ENCODE results near the gene PNO1.

PNO1 gene

GRCh38 chr2:68193787-68194372, 36.2 kb downstream of the PNO1 start:
- no peak for DNase-seq (ENCODE audit: low spot score)

GRCh38 chr2:68195096-68195495, 37.4 kb downstream of the PNO1 start:
- no peak for DNase-seq (ENCODE audit: low spot score)

DNA sequence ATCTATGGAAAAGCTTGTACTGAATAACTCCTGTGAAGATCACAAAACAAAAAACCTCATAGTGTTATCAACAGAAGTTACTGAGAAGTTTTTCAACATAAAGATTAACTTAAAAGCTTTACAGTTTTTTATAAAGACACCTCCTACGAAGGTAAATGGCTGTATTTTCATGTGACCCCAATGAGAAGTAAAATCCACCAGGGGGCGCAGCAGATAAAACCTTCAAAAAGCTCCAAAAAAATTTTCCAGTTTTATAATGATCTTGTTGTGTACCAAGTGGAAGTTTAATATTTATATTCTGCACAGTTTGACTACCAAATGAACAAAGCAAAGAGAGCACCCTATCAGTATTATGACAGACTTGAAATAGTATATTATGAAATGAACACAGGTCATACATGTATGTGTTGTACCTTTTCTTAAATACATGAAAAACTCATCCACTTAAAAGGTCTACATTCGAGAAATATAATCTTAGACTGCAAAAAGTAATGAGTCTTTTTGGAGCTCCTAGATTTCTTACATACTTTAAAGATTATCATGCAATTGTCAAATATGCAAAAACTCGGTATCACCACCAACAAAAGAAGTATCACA, 38.5 kb downstream of the PNO1 start:
- DNase-seq (ENCODE audit: low spot score): peak; percentile 41

DNA sequence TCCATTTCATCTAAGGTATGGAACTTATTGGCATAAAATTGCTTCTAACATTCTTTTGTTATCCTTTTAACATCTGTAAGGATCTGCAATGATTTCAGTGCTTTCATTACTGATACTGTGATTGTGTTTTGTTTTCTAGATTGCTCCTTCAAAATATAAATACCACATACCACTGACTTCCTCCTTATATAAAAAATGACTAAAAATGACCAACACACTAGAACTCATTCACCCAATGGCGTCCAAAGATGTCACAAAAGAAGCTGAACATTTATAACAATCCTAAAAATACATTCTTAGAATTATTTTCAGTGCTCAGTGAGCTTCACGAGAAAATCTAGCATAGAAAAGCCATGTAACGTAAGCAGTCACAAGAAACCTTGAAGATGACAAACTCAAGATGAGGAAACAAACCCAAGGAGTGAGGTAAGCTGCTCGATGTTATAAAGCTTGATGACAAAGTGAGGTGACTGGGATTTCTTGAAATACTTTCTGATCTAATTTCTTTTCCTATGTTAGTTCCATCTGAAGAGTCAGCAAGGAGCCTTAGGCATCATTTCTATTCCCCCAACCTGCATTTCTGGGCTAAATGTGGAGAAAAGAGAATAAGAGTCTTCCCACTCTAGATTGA, 42.6 kb downstream of the PNO1 start:
- DNase-seq (ENCODE audit: low spot score): no peak

- no peak for DNase-seq (ENCODE audit: low spot score)
Measured at GRCh38 chr2:68203587-68203986, 45.9 kb downstream of the PNO1 start.

GRCh38 chr2:68206793-68207192, 49.1 kb downstream of the PNO1 start:
- no peak for DNase-seq (ENCODE audit: low spot score)

DNA sequence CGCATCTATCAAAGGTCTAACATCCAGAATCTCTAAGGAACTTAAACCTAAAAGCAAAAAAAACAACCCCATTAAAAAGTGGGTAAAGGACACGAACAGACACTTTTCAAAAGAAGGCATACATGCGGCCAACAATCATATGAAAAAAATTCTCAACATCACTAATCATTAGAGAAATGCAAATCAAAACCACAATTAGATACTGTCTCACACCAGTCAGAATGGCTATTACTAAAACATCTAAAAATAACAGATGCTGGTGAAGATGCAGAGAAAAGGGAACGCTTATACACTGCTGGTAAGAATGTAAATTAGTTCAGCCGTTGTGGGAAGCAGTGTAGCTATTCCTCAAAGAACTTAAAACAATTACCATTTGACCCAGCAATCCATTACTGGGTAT, 56.7 kb downstream of the PNO1 start:
- DNase-seq (ENCODE audit: low spot score): no peak

DNA sequence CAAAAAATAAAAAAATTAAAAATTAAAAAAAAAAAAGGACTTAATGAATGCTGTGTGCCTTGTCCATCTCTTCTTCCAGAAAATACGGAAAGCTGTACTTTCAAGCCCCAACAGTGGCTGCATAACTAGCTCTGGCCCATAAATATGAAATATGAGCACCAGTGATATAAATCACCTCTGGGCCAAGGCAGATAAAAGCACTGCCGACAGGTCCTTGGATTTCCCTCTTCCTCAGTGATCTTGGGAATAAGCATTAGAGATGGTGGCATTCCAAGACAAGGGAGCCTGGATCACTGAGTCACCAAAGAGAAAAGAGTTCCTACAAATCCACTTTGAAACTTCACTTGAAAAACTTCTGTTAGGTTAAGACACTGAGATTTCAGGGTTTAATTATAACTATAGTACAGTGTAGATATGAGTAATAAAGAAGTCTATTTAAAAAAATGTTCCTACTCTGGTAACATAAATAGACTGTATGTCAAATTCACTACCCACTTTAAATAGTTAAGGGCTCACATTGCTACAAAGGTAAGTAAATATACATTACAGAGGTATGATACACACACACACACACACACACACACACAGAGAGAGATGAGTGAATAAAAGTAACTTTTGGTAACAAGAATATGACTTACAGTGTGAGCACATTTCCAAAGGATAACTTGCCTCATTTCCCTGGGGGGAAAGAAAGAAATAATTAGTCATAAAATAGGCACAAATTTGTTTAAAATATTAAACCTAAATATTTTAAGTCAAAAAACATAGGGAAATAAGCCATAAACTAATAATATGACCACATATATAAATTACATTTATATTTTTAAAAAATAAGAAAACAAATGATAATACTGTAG, 59.0 kb downstream of the PNO1 start:
- peak; percentile 60 for DNase-seq (ENCODE audit: low spot score)

GRCh38 chr2:68217729-68218128, 60.0 kb downstream of the PNO1 start:
- DNase-seq (ENCODE audit: low spot score): no peak

DNA sequence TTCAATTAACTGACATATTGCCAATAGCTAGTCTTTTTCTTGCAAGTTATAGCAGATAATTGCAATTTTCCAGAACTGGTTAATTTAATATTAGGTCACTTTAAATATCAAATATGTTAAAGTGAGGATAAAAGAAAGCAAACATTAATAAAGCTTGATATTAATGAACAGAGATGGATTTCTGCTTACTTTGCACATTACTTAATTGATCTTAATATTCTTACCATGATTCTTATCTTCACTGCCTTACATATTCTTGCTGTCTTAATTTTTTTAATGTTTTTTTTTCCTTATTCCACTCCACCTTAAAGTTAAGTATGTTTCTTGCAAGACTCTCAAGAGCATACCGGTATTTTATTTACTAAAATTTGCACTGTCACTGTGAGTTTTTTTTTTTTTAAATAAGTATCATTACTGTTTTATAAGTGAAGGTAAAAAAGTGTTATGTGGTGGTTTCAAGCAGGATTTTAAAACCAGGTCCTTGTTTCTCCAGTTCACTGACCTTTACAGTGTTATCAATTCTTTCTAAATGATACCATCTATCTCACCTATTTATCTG, 60.7 kb downstream of the PNO1 start:
- DNase-seq (ENCODE audit: low spot score): no peak

DNA sequence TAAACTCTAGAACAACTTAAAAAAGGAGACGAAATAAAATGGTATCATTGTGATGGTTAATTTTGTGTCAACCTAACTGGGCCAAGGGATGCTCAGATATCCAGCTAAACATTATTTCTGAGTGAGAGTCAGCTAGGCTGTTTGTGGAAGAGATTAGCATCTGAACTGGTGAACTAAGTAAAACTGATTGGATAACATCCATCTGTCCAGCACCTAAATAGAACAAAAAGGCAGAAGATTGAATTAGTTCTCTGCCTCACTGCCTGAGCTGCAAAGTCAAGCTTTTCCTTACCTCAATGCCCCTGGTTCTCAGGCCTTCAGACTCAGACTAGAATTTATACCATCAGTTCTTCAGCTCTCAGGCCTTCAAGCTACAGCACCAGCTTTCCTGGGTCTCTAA, 64.6 kb downstream of the PNO1 start:
- peak; percentile 94 for DNase-seq (ENCODE audit: low spot score)

DNA sequence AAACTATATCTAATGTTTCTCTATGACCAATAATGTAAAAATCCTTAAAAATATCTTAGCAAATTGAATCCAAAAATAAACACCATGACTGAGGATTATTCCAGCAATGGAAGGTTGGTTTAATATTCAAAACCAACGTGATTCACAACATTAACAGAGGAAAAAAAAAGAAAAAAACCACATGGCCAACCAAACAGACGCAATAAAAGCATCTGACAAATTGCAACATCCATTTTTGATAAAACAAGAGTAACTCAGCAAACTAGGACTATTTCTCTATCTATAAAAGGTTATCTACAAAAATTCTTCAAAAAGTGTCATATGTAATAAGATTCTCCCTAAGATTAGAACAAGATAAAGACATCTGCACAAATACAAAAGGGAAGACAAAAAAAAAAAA, 65.7 kb downstream of the PNO1 start:
- DNase-seq (ENCODE audit: low spot score): no peak

GRCh38 chr2:68225119-68225632, 67.5 kb downstream of the PNO1 start:
- peak; percentile 72 for DNase-seq (ENCODE audit: low spot score)
